GM12864 (cell line): ENCODE measurements around the gene PTPRM.

Source experiments
- DNase-seq: peaks from one replicate; pipeline ENCODE4 v3.0.0-alpha.2; 2011; ENCODE audit warnings: low read depth
- H3K4me3 ChIP-seq: 2 replicates; pipeline ENCODE4 v1.5.1; 2011; ENCODE audit warnings: mild to moderate bottlenecking, low read depth, low read length, control low read depth
- TF ChIP-seq, protein P1 (sequence below): IDR thresholded peaks from 2 replicates; pipeline ENCODE4 v1.5.1; 2011; ENCODE audit warnings: low read depth, mild to moderate bottlenecking, moderate library complexity, low read length, control low read depth, inconsistent platforms; ENCODE audit errors: missing control alignments

PTPRM gene

DNA sequence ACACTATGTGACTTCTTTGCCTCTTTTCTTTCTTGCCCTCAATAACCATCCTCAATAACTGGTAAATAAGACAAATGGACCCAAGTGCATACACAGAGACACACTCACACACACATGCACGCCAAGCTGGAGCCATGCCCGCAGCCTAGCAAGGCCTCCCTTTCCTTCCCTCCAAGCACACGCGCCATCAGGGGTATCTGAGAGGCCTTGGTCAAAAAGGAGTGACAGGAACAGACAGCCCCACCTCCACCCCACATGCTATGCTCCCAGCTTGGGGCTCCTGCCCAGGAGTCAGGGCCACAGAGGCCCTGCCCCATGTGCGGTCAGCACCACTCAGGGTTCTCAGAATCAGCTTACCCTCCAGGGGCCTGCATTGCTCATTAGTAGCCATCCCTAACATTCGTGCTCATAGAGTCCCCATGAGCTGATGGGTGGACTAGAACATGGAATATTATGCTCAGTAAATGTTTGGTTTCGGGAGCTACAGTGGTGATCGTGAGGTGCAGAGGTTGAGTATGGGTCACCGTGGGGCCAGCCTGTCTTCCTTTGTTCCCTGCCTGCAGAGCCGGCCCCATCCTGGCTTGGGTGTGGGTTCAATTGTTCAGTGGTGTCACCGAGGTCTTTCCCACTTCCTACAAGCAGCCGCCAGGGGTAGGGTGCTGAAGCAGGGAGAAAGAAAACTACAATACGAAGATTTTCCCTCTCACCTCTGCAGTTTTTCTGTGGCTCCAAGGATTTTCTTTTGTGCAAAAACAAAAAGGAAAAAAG is 884.0 kb downstream of the PTPRM start:
- no peak for DNase-seq
- TF ChIP-seq, protein P1, sequence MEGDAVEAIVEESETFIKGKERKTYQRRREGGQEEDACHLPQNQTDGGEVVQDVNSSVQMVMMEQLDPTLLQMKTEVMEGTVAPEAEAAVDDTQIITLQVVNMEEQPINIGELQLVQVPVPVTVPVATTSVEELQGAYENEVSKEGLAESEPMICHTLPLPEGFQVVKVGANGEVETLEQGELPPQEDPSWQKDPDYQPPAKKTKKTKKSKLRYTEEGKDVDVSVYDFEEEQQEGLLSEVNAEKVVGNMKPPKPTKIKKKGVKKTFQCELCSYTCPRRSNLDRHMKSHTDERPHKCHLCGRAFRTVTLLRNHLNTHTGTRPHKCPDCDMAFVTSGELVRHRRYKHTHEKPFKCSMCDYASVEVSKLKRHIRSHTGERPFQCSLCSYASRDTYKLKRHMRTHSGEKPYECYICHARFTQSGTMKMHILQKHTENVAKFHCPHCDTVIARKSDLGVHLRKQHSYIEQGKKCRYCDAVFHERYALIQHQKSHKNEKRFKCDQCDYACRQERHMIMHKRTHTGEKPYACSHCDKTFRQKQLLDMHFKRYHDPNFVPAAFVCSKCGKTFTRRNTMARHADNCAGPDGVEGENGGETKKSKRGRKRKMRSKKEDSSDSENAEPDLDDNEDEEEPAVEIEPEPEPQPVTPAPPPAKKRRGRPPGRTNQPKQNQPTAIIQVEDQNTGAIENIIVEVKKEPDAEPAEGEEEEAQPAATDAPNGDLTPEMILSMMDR: no peak

DNA sequence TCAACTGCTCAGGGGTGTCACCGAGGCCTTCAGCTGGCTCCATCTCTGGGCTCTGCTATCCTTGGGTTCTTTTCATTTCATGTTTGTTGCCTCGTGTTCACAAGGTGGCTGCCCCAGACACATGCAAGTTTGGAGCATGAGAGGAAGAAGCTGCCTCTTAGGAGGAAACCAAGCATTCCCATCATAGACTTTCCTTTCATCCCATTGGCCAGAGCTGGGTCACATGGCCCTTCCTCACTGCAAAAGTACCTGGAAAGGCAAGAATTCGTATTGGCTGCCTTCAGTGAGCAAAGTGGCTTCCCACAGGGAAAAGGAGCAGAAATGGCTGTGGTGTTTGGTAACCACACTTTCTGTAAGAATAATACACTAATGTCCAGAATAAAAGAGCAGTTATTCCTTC is 886.4 kb downstream of the PTPRM start:
- no peak for DNase-seq
- TF ChIP-seq, protein P1: no peak
- no peak overlapping the region for H3K4me3 ChIP-seq

More for the DNA sequence above, 884.0 kb downstream of the PTPRM start:
- H3K4me3 ChIP-seq: no peak overlapping the region

DNA sequence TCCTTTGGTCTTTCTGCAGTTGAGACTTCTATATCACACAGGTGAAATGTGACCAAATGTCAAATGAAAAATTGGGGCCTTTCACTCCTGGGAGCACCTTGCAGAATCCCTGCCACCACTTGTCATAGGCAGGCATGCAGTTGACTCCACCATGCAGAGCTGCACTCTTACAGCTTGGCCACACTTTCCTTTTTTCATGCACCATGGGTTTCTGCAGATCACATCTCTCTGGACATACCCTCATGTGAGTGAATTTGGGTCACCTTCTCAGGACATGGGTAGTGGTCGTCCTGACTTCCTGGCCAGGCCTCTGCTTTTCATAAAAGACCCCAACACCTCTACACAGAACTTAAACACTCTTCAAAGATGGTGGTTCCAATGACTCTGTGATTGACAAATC is 887.0 kb downstream of the PTPRM start:
- no peak for DNase-seq
- TF ChIP-seq, protein P1: no peak
- no peak overlapping the region for H3K4me3 ChIP-seq

DNA sequence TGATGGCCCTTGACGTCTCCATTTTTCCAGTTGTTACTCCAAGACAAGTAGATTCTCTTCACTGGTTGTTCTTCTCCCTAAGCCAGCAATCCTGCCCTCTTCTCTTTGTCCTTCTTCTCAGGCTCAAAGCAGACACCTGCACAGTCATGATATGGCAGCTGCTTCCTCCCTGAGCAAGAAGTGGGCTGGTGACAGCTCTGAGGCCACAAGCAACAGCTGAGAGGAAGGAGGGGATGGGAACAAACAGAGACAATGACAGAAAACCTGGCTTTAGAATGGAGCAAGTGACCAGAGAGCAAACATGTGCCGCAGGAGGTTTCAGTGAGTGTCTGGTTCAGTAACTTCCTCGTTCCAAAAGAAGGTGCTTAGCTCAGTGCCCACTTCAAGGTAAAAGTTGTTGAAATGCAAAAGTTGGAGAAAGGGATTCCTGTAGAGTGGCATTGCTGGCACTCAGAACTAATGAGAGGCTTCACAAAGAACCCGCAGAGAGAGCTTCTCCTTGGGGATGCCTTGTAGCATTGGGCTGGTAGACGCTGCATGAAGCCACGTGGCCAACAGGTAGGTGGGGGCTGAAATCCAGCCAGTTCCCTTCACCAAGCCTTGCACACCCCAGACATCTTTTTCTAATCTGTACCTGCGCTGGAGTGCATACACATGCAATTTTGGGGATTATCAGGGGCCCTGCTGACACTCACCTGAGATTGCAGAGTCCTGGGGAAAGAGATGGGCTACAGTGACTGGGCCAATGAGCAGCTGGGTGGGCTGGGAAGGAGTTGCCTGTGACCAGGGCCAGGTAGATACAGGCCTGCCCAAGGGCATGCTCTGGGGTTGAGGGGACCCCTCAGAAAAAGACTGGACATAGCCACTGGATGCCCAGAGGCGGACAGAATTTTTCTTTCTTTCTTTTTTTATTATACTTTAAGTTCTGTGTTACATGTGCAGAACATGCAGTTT is 888.8 kb downstream of the PTPRM start:
- H3K4me3 ChIP-seq: no peak overlapping the region
- TF ChIP-seq, protein P1: no peak
- DNase-seq: no peak
